ENCODE data around the gene NANOG.
"Not testable (repeated sequence)": the region's sequence is repeated elsewhere in the genome, so short reads cannot be mapped to it uniquely, and the experiment has no call there.

Gene NANOG

GRCh38 chr12:7788884-7789528 is at the start of gene NANOG:
Gene NANOG, plus strand, starts transcription at chr12:7789402. Its CDS starts 213 bp downstream, at chr12:7789615.
- DNase-seq: not testable (repeated sequence)

- no peak for DNase-seq
Observed at GRCh38 chr12:7747246-7747645, 42.0 kb upstream of the NANOG start, which contains the start of gene CLEC4C. Gene CLEC4C, minus strand, starts transcription at chr12:7747375. Its CDS starts 27 bp downstream, at chr12:7747348.

GRCh38 chr12:7748852-7749251 is 40.4 kb upstream of the NANOG start:
- no peak for DNase-seq

DNA sequence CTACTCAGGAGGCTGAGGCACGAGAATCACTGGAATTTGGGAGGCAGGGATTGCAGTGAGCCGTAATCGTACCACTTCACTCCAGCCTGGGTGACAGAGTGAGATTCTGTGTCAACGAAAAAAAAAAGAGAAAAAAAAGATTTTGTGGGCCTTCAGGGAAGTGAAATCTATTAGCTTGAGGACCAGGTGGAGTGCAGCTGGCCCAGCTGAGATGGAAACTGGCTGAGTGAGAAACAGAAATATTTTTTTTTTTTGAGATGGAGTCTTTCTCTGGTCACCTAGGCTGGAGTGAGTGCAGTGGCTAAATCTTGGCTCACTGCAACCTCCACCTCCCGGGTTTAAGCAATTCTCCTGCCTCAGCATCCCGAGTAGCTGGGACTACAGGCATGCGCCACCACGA is 39.8 kb upstream of the NANOG start:
- DNase-seq: no peak

- no peak for DNase-seq
Observed at GRCh38 chr12:7750350-7750749, 38.9 kb upstream of the NANOG start.

DNA sequence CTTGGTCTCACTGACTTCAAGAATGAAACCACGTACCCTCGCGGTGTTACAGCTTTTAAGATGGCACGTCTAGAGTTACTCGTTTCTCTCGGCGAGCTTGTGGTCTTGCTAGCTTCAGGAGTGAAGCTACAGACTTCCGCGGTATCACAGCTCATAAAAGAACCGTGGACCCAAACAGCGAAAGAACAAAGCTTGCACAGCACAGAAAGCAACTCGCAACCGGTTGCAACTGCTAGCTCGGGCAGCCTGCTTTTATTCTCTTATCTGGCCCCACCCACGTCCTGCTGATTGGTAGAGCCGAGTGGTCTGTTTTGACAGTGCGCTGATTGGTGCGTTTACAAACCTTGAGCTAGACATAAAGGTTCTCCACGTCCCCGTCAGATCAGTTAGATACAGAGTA is 37.8 kb upstream of the NANOG start:
- no peak for DNase-seq

- not testable (repeated sequence) for DNase-seq
Observed at GRCh38 chr12:7751941-7752922, 37.0 kb upstream of the NANOG start.

DNA sequence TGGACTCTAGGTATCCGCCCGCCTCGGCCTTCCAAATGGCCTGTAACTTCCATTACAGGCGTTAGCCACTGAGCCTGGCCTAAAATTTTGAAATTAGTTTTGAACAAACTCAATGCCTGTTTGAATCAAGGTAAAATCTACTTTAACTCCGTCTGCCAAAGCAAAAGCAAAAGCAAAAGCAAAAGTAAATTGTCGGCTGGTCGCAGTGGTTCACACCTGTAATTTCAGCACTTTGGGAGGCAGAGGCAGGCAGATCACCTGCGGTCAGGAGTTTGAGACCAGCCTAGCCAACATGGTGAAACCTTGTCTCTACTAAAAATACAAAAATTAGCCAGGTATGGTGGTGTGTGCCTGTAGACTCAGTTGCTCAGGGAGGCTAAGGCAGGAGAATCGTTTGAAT is 33.5 kb upstream of the NANOG start:
- not testable (repeated sequence) for DNase-seq

DNA sequence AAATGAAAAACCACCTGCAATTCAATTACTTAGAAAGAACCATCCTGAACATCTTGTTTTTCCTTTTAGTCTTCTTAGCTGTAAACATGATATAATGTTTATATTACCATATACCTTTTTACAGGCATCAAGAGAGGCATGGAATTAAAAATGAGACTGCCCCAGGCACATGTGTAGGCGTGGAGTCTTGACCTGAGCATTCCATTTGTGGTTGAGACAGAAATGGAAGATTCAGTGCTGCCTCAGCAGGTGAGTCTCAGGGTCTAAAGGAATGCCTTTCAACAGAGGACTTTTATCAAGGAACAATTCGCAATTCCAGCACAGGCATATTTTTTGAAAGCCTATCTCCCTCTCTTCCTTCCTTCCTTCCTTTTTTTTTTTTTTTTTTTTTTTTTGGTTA is 32.2 kb upstream of the NANOG start:
- no peak for DNase-seq

DNA sequence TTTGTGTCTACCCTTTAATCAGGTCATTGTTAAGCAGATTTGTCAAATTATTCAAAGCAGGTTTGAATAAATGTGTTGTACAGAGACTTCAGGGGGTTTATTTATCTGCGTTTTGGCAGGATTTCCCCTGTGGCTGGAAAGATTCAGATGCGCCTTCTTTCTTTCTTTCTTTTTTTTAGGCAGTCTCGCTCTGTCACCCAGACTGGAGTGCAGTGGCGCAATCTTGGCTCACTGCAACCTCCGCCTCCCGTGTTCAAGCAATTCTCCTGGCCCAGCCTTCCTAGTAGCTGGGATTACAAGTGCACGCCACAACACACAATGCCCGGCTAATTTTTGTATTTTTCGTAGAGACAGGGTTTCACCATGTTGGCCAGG is 30.4 kb upstream of the NANOG start:
- DNase-seq: no peak

DNA sequence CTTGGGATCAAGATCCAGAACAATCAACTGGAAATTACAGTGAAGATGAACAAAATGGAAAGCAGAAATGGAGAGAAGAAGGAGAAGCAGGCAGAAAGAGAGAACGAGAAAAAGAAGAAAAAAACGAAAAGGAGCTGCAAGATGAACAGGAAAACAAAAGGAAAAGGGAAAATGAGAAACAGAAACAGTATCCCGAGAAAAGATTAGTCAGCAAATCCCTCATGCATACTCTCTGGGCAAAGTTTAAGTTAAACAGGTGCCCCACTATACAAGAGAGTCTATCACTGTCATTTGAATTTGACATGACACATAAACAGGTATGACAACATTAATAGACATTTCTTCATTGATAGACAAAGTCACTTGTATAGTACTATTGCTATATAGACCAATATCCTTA is 19.2 kb upstream of the NANOG start:
- no peak for DNase-seq

GRCh38 chr12:7781274-7781673 is 7.9 kb upstream of the NANOG start:
- DNase-seq: no peak

DNA sequence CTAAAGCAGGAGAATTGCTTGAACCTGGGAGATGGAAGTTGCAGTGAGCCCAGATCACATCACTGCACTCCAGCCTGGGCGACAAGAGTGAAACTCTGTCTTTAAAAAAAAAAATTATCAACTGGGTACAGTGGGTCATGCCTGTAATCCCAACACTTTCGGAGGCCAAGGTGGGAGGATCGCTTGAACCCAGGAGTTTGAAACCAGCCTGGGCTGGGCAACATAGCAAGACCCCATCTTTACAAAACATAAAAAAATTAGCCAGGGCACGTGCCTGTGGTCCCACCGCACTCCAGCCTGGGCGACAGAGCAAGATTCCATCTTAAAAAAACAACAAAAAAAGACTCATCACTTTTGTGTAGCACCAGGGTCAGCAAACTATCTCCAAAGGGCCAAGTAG is 7.1 kb upstream of the NANOG start:
- no peak for DNase-seq

DNA sequence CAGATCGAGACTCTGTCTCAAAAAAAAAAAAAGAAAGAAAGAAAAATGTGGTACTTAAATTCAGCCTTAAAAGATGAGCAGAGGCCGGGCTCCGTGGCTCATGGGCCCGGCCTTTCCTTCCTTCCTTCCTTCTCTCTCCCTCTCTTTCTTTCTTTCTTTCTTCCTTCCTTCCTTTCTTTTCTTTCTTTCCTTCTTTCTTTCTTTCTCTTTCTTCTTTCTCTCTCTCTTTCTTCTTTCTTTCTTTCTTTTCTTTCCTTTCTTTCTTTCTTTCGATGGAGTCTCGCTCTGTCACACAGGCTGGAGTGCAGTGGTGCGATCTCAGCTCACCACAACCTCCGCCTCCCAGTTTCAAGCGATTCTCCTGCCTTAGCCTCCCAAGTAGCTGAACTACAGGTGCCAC is 5.8 kb upstream of the NANOG start:
- DNase-seq: not testable (repeated sequence)

- DNase-seq: no peak
Observed at GRCh38 chr12:7784701-7785100, 4.5 kb upstream of the NANOG start.

DNA sequence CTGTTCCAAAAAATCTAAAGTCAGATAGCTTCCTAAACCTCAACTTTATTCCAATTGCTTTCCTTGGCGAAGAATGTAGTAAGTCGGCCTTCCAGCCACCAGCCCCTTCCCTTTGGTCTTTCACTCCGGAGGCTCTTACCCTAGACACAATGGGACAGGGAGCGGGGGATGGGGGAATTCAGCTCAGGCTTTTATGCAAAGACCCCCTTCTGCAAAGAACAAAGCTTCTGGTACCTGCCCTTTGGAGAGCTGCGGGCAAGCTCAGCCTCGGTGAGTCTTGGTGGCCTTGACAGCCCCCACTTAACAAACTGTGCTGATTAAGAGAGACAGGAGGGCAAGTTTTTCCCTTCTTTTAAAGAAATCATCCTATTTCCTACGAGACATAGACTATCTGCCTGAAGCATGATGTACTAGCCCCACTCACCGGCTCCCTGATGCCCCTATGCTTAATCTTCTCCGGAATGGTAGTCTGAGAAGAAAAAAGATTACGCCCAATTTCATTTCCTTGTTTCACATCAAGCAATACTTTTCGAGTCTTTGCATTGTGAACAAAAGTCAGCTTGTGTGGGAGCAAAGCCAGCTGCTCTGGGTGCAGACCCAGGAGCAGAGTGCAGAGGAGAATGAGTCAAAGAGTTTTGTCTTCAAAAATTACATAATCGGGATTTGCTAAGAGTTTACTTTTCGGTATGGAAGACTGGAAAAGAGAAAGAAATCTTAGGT is 1.5 kb upstream of the NANOG start:
- DNase-seq: no peak

- DNase-seq: no peak
Observed at GRCh38 chr12:7788294-7788660, 925 bp upstream of the NANOG start.

DNA sequence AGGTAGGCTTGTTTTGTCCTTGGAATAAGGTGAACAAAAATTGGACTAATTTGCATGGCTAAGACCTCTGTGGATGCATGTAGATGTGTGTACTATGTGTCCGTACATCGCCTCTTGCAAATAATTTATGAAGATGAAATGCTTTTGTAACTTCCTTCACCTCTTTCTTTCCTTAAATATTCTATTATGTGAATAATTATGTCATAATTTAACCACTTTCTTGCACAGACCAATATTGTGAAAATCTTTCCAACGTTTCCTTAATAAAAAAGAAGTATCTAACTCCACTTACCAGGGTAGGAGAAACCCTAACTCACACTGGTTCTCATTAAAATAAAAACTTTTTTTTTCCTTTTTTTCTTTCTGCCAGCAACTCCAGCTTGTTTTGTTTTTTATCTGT is 4.0 kb downstream of the NANOG start:
- no peak for DNase-seq

DNA sequence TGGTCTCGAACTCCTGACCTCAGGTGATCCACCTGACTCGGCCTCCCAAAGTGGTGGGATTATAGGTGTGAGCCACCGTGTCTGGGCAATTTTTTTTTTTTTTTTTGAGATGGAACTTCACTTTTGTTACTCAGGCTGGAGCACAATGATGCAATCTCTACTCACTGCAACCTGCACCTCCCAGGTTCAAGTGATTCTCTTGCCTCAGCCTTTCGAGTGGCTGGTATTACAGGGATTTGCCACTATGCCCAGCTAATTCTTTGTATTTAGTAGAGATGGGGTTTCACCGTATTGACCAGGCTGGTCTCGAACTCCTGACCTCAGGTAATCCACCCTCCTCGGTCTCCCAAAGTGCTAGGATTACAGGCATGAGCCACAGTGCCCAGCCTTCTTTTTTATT is 8.1 kb downstream of the NANOG start:
- DNase-seq: not testable (repeated sequence)

- no peak for DNase-seq
Observed at GRCh38 chr12:7797698-7798398, 8.6 kb downstream of the NANOG start.

GRCh38 chr12:7798750-7799308 is 9.6 kb downstream of the NANOG start:
- DNase-seq: not testable (repeated sequence)

- no peak for DNase-seq
Observed at GRCh38 chr12:7801460-7801859, 12.3 kb downstream of the NANOG start.
